GM19395 (cell line): ENCODE data around the gene TMTC3.
A peak's percentile ranks its signal among the peaks of the same experiment; 100 is the strongest.
"Not testable (repeated sequence)": the region's sequence is repeated elsewhere in the genome, so short reads cannot be mapped to it uniquely, and the experiment has no call there.

Source experiments
- ATAC-seq: cut with Tn5 transposase; IDR thresholded peaks from one replicate; pipeline ENCODE4 v1.9.1; 2021; ENCODE audit warnings: mild to moderate bottlenecking, moderate library complexity; ENCODE audit not compliant: unreplicated experiment

TMTC3 gene

DNA sequence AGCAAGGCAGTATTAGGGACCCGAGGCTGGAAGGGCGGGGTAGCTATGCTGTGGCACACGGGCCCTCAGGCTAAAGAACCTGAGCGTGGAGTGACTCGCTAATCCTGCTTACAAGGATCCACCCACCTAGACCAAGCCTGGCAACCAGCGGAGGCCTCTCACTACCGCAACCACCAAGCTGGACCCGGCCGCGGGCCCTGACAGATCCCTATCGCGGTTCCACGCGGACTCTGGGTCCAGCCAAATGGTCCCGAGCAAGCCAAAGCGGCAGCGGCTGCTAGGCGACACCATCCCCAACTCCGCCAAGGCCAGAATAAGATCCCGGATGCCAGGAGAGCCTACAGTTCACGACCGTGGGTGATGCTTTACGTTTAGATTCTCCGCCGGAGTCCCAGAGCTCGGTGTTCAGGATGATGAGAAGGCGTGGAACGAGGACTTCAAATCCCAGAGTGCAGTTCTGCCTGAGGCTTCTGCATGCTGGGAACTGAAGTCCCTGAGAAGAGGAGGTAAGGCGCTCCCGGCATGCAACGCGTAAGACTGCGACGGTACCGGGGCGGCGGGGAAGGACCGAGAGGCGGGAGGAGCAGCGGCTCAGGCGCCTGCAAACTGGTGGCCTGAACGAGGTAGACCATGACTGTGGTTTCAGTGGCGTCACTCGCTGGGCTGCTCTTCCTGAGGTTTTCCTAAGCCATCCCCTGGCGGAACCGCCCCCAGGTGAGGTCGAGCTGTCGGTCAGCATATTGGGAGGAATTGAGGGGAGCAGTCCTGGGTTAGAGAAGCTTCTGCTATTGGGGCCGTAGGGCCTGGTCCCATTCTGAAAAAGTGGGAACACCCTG lies at the start of gene TMTC3, which contains the start of gene CEP290:
TSS of gene TMTC3 (plus strand) at position 534 of the 836 bp plus-strand sequence. CDS start 6,009 bp downstream, outside the sequence.
TSS of gene CEP290 (minus strand) at position 315 of the 836 bp plus-strand sequence. CDS start 781 bp downstream, outside the sequence.
- peak; percentile 95 for ATAC-seq

DNA sequence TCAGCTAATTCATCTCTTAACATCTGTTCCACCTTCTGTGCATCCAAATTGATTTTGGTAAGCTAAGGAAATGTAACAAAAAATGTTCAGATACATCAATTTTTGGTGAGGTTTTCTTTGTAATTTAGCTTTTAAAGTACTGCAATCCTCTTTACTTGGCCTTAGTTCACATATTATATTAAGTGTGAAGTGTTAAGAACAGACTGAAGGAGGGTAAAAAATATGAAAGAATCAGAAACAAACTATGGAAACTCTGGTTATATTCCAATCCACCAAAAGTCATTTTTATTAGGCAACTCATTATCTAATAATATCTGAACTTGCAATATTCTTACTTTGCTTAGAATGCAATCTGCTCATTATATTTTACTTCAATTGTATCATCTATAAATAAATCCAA lies 49.3 kb upstream of the TMTC3 start:
- no peak for ATAC-seq

DNA sequence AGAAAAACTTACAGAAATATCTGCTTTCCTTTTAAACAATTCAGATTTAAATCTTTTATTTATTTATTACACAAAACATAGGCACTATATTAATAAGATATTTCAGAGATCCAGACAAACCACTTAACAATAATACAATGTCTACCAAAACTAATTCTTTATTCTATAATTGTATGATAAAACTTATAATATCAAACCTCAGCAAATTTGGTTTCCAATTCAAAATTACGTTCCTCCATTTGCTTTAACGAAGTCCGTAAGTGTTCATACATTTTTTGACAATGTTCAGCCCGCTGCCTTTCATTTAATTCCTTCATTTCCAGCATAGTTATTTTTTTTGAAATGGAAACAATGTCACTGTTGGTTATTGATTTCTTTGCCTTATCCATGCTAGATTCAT lies 48.5 kb upstream of the TMTC3 start:
- ATAC-seq: no peak

DNA sequence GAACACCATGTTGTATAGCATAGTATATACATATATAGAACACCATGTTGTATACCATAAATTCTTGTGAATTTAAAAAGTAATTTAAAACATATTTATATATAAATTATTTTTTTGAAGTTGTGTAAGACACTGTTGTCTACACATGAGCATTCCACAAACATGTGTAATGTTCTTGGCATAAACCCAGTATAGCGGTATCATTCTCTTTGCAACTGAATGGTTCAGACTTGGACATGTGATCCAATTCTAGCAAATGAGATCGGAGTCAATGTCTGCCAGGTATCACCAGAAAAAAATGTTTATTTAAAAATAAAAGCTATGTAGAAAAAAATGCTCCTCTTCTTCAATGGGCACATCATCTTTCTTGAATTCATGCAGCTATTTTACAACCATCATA lies 34.1 kb upstream of the TMTC3 start:
- no peak for ATAC-seq

GRCh38 chr12:88111074-88111652 lies 30.9 kb upstream of the TMTC3 start:
- ATAC-seq: no peak

- no peak for ATAC-seq
Observed at GRCh38 chr12:88113871-88114270, 28.2 kb upstream of the TMTC3 start.

DNA sequence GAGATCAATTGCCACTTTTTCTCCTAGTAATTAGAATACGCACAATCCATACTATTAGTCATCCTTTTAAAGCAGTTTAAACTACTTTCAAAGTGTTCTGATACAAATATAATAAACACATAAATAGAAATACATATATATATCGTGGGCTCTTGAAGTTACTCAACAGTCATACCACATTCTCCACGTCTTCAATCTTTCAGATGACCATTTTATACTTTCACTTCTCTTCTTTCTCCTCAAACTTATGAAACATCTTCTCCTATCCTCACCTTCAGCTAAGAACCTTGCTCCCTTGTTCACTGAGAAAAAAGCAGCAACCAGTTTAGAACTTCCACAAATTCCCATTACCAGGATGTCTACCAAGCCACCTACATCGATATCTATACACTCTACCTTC lies 19.4 kb upstream of the TMTC3 start:
- ATAC-seq: peak; percentile 60

DNA sequence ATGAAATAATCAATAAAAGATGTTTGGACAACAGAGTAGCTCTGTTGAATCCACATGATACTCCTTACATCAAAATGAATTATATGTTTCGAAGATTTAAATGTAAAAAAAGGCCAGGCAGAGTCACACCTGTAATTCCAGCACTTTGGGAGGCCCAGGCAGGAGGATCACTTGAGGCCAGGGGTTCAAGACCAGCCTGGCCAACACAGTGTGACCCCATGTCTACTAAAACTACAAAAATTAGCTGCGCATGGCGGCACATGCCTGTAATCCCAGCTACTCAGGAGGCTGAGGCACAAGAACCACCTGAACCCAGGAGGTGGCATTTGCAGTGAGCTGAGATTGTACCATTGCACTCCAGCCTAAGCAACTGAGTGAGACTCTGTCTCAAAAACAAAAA lies 15.0 kb upstream of the TMTC3 start:
- no peak for ATAC-seq

DNA sequence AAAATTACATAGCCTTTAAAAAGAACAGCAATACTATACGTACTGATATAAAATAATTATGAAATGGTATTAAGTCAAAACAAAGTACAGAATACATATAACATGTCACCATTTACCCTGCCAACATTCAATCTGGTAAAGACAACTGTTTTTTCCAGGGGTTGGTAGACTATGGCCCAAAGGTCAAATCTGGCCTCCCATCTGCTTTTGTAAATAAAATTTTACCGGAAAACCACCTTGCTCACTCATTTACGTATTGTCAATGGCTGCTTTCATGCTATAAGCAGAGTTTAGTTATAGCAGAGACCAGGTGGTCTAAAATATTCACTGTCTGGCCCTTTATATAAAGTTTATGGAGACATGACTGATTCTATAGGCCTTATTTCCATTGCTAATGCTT lies 14.3 kb upstream of the TMTC3 start:
- no peak for ATAC-seq

DNA sequence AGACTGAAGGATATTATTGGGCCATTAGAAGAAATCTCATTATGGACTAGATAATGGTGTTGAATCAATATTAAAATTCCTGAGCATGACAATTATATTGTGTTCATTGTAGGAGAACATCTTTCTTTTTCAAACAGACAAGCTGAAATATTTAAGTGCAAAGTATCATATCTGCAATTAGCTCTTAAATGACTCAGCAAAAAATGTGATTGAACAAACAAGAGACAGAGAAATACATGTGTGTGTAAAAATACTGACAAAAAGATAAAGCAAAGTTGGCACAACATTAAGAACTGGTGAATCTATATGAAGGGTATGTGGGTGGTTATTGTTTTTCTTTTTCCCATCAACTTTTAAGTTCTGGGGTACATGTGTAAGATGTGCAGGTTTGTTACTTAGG lies 9.7 kb upstream of the TMTC3 start:
- no peak for ATAC-seq

GRCh38 chr12:88133181-88133580 lies 8.9 kb upstream of the TMTC3 start:
- ATAC-seq: not testable (repeated sequence)

GRCh38 chr12:88139711-88140110 lies 2.4 kb upstream of the TMTC3 start:
- not testable (repeated sequence) for ATAC-seq

DNA sequence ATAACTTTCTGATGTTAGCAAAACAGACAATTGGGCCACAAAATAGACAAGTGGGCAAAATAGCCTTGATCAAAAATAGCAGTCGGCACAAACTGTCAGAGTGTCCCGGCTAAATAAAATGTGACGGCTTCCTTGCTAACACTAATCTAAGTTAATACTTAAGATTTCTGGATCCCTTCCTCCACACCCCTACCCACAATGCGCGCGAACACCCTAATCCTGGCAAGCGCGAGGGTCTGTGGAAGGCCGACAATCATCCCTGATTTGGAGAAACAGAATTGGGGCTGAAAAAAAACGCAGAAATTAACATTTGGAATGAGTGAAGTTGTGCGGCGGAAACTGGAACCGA lies 708 bp upstream of the TMTC3 start:
- ATAC-seq: peak; percentile 0

GRCh38 chr12:88142610-88142991 lies 494 bp downstream of the TMTC3 start:
- peak; percentile 11 for ATAC-seq

GRCh38 chr12:88144037-88144436 lies 1.9 kb downstream of the TMTC3 start:
- no peak for ATAC-seq

GRCh38 chr12:88144546-88145468 lies 2.7 kb downstream of the TMTC3 start:
- no peak for ATAC-seq

DNA sequence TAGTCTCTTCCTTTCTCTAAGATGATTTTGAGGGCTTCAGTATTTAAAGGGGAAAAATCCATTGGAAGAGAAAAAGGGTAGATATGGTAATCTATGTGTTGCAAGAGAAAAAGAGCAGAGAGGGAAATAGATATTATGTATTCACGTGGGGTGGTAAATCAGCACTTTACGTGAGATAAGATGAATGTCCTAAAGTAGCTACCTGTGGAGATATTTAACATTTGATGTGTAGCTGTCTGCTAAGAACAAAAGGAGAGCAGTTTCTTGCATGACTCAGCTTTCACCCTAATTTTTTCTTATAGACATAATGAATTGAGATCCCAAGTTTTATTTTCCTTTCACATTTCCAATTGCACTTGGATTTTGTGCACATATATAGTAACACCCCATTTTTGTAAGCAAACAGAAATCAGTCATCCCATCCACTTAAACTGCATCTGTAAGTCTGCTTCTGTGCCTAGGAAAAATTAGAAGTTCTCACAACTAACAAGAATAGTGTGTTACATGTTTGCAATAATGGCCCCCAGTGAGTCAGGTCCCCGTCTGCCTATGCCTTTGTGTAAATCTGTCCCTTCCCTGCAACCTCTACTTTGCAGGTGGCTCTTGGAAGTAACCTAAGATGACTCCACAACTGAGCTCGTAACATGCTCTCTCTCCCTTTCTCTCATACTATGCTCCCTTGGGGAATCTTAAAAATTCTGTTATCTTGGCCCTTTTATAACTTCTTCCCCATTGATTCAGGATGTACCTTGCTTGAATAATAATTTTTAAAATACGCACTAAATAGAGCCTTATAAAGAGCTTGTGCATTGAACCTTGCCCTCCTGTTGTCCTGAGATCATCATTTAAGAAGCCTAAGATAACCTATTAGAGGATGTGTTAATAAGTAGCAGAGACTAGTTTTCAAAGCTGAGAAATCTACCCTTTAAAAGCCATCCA lies 3.7 kb downstream of the TMTC3 start:
- no peak for ATAC-seq

DNA sequence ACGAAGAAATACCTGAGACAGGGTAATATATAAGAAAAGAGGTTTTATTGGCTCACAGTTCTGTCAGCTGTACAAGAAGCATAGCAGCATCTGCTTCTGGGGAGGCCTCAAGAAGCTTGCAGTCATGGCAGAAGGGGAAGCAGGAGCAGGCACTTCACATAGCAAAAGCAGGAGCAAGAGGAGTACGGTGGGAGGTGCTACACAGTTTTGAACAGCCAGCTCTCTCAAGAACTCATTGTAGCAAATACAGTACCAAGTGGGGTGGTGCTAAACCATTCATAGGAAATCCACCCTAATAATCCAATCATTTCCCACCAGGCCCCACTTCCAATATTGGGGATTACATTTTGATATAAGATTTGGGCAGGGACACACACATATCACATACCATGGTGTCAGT lies 8.0 kb downstream of the TMTC3 start:
- no peak for ATAC-seq

GRCh38 chr12:88153959-88154358 lies 11.9 kb downstream of the TMTC3 start:
- no peak for ATAC-seq

- no peak for ATAC-seq
Observed at GRCh38 chr12:88156075-88156654, 14.1 kb downstream of the TMTC3 start.
